ENCODE results near the gene AIFM2. TPM values are rescaled to one million over a fixed set of nuclear protein-coding genes. Genes with fewer than 3 reads are reported as not detected.

AIFM2 gene
- total RNA-seq, 4 donors from 2014 or later, result 18.7 to 29.2 (median 23.8) TPM

DNA sequence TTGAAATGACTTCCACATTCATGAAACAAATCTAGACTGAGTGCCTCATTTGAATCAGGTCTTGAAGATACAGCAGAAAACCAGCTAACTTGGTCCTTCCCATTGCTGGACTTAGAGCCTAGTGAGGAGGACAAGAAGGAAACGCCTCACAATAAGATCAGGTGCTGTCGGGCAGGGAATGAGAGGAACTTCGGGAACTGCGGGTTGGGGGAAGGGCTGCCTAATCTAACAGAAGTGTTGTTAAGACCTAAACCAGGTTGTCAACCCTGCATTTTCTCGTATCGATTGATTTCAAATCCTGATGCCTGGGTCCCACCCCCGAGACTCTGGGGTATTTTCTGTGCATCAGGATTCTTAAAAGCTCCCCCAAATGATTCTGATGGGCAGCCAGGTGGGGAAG, 53.7 kb downstream of the AIFM2 start:
- Histone ChIP-seq H3K9me3 (no peaks in the 10 kb centered on the region), H3K4me3 (no peak overlapping the region), H3K4me1 (no peaks in the 10 kb centered on the region), H3K27ac (no peak overlapping the region), H3K27me3 (no peaks in the 10 kb centered on the region), H3K36me3 (no peaks in the 10 kb centered on the region)
- TF ChIP-seq POLR2A (IDR thresholded peaks at IDR 0.05), result no peak
- TF ChIP-seq, protein P1, sequence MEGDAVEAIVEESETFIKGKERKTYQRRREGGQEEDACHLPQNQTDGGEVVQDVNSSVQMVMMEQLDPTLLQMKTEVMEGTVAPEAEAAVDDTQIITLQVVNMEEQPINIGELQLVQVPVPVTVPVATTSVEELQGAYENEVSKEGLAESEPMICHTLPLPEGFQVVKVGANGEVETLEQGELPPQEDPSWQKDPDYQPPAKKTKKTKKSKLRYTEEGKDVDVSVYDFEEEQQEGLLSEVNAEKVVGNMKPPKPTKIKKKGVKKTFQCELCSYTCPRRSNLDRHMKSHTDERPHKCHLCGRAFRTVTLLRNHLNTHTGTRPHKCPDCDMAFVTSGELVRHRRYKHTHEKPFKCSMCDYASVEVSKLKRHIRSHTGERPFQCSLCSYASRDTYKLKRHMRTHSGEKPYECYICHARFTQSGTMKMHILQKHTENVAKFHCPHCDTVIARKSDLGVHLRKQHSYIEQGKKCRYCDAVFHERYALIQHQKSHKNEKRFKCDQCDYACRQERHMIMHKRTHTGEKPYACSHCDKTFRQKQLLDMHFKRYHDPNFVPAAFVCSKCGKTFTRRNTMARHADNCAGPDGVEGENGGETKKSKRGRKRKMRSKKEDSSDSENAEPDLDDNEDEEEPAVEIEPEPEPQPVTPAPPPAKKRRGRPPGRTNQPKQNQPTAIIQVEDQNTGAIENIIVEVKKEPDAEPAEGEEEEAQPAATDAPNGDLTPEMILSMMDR (IDR thresholded peaks at IDR 0.05), result no peak
- DNase-seq, result no peak

DNA sequence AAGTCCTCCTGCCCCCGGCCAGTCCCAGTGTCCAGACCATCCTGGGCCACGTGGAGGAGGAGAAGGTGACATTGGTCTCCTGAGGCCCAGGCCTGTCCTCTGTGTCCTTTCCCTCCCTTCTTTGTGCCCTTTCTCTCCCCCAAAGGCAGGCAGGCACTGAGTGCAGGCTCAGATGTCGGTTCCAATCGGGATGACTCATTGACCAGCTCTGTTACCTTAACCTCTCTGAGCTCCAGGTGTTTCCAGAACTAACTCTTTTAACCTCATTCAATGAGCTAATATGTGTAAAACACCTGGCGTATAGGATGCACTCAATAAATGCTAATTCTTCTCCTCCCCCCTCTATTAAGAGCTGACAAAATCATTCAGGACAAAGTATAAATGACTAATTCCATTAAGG, 54.3 kb downstream of the AIFM2 start:
- H3K36me3 ChIP-seq, result no peaks in the 10 kb centered on the region
- no peaks in the 10 kb centered on the region for H3K9me3 ChIP-seq
- DNase-seq, result no peak
- H3K4me1 ChIP-seq, result no peaks in the 10 kb centered on the region
- TF ChIP-seq POLR2A (IDR thresholded peaks at IDR 0.05), result no peak
- TF ChIP-seq, protein P1 (IDR thresholded peaks at IDR 0.05), result no peak
- H3K4me3 ChIP-seq, result no peak overlapping the region
- no peaks in the 10 kb centered on the region for H3K27me3 ChIP-seq
- no peak overlapping the region for H3K27ac ChIP-seq

DNA sequence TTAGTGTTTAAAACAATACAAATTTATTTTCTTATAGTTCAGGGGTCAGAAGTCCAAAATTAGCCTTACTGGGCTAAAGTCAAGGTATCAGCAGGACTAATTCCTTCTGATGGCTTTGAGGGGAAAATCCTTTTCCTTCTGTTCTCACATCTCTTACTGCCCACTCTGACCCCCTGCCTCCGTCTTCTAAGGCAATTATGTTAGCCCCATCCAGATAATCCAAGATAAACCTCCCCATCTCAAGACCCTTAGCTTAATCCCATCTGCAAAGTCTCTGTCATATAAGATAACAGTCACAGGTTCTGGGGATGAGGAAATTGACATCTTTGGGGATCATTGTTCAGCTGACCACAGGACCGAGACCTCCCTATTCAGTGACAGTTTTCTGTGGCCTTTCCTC, 57.7 kb downstream of the AIFM2 start:
- no peak for TF ChIP-seq POLR2A (IDR thresholded peaks at IDR 0.05)
- TF ChIP-seq, protein P1 (IDR thresholded peaks at IDR 0.05), result no peak
- DNase-seq, result no peak
- Histone ChIP-seq H3K9me3 (no peaks in the 10 kb centered on the region), H3K27ac (no peak overlapping the region), H3K4me1 (no peaks in the 10 kb centered on the region), H3K36me3 (no peaks in the 10 kb centered on the region), H3K27me3 (no peaks in the 10 kb centered on the region), H3K4me3 (no peak overlapping the region)

DNA sequence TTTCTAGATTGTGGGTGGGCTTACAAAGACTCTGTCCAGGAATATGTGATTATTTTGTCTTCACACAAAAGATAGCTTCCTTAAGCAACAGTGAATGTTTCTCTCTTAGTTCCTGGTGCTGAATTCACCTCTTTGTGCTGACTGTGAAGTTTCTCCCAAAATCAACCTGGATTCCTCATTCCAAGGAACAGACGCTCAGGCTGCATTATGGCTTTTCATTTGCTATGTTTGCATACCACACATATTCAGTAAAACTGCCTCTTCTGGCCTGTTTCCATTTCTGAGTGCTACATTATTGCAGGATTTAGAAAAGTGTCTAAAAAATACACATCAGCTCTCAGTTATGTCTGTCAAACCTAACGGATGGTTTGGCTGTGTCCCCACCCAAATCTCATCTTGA, 58.5 kb downstream of the AIFM2 start:
- DNase-seq, result no peak
- no peaks in the 10 kb centered on the region for H3K27me3 ChIP-seq
- H3K4me3 ChIP-seq, result no peak overlapping the region
- no peaks in the 10 kb centered on the region for H3K36me3 ChIP-seq
- no peaks in the 10 kb centered on the region for H3K4me1 ChIP-seq
- H3K27ac ChIP-seq, result no peak overlapping the region
- H3K9me3 ChIP-seq, result no peaks in the 10 kb centered on the region
- no peak for TF ChIP-seq POLR2A (IDR thresholded peaks at IDR 0.05)
- TF ChIP-seq, protein P1 (IDR thresholded peaks at IDR 0.05), result no peak

GRCh38 chr10:70070834-70071233, 61.8 kb downstream of the AIFM2 start:
- H3K4me1 ChIP-seq, result no peaks in the 10 kb centered on the region
- H3K4me3 ChIP-seq, result no peak overlapping the region
- no peaks in the 10 kb centered on the region for H3K36me3 ChIP-seq
- TF ChIP-seq, protein P1 (IDR thresholded peaks at IDR 0.05), result no peak
- TF ChIP-seq POLR2A (IDR thresholded peaks at IDR 0.05), result no peak
- no peaks in the 10 kb centered on the region for H3K9me3 ChIP-seq
- no peak overlapping the region for H3K27ac ChIP-seq
- no peaks in the 10 kb centered on the region for H3K27me3 ChIP-seq
- DNase-seq, result no peak

DNA sequence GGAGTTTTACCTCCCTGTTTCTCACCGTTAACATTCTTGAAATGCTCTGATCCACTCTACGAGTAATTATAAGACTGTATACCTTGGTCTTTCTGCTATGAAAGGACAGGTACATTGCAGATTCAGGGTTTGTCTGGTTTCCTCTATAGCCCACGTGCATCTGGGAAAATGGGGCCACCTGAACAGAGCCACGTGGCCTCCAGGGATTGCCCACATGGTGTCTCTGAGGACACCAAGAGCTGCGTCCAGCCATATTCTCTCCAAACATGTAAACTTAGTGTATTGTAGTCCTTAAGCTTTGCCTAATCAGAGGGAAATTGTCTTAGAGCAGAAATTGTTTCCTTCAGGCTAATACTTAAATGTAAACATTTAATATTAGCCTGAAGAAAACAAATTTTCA, 63.3 kb downstream of the AIFM2 start:
- DNase-seq, result no peak
- no peak overlapping the region for H3K27ac ChIP-seq
- H3K27me3 ChIP-seq, result no peaks in the 10 kb centered on the region
- H3K4me1 ChIP-seq, result no peaks in the 10 kb centered on the region
- H3K4me3 ChIP-seq, result no peak overlapping the region
- no peaks in the 10 kb centered on the region for H3K9me3 ChIP-seq
- no peaks in the 10 kb centered on the region for H3K36me3 ChIP-seq
- TF ChIP-seq, protein P1 (IDR thresholded peaks at IDR 0.05), result no peak
- no peak for TF ChIP-seq POLR2A (IDR thresholded peaks at IDR 0.05)

Measured in Peyer's patch (tissue), 4 donors.